Cerebellar nuclear complex (tissue), 1 donor: ENCODE results near the gene RPL13A.
"Not testable (repeated sequence)": the region's sequence is repeated elsewhere in the genome, so short reads cannot be mapped to it uniquely, and the experiment has no call there.

Experiments used
- DNase-seq, 2 experiments: peaks; one replicate each; lab custom pipeline; 2025; lab: John Stamatoyannopoulos, UW

RPL13A gene

DNA sequence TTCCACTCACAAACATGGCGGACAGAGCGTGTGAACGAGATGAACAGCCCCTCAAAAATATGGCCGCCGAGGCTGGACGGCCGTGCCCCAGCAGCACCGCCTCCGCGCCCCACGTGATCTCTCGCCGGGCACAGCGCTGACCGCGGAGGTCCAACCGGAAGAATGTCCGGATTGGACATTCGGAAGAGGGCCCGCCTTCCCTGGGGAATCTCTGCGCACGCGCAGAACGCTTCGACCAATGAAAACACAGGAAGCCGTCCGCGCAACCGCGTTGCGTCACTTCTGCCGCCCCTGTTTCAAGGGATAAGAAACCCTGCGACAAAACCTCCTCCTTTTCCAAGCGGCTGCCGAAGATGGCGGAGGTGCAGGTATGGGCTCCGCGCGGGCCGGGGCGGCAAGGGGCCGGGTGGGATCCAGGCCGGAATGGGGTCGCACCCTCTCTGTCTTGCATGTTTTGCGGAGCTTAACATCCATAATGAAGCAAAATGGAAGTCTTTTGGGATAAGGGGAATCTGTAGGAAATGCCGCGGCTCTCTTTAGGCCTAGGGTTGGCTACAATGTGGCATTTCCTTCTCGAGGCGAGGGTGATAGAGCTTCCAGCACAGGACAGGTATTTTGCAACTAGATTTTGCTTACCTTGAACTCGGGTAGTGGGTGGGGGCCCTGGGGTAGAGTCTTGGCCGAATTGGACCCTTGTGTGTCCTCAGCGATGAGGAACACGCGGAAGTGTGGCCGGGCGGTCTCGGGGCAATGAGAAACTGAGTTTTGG, at the start of gene RPL13A:
RPL13A (plus strand) TSS at position 332 of the 769 bp plus-strand sequence; CDS start at position 354, 22 bp downstream.
- peak; percentile 83 to 98 for DNase-seq

DNA sequence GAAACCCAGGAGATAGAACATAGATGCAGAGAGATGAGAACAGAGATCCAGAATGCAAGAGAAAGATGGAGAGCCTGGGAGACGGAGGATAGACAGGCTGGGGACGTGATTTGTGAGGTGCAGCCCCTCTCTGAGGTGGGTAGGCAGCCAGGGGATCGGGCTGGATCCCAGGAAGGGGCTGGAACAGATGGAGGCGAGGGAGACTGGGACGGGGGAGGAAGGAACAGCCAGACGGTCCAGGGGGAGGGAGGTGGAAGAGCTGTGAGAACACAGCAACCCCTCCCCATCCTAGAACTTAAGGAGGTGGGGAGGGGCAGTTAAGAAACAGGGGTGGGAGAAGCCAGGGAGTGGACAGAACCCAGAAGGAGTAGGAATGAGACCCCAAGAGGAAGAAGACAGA, 49.1 kb upstream of the RPL13A start:
- DNase-seq, result no peak

DNA sequence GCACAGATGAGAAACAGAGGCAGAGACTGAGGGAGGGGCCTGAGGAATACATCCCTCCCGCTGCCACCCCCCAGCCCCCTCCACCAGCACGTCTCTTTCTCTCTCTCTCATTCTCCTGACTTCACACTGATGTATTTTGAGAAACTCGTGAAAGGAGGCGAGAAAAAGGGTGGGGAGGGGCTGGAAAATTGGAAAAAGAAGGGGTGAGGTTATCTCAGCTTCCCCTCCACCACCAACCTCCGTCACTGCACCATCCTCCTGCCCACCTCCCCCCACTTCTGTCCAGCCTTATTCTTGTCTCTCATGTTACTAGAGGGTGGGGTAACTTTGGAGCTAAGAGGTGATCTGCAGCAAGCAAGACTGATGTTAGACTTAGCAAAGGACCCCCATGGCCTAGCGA, 47.6 kb upstream of the RPL13A start:
- DNase-seq, result no peak

DNA sequence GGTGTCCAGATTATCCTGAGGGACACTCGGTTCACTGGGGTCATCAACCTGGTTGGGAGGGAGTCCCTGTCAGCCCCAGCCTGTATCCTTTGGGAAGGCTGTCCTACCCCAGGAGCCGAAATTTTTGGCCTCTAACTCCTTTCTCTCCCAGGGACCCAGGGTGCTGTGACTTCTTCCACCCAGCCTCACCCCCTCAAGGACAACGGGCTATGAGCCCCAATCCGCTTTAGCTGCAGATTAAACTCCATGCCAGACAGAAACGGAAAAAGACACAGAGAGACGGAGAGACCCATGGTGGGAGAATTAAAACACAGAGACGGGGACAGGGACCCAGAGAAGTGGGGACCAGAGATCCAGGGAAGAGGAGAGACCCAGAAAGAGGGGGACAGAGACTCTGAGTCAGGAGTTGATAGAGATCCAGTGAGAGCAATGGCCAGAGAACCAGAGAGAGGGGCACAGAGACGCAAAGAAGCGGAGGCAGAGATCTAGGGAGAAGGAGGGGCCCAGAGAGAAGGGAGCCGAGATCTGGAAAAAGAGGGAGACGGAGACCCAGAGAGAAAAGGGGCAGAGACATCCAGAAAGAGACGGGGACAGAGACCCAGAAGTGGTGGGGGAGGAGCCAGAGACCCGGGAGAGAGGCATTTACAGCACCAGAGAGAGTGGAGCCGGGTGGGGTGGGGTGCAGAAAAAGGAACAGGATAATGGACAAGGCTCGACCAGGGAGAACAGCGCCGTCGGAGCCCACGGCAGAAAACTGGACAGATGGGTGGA, 46.8 kb upstream of the RPL13A start:
- no peak for DNase-seq

DNA sequence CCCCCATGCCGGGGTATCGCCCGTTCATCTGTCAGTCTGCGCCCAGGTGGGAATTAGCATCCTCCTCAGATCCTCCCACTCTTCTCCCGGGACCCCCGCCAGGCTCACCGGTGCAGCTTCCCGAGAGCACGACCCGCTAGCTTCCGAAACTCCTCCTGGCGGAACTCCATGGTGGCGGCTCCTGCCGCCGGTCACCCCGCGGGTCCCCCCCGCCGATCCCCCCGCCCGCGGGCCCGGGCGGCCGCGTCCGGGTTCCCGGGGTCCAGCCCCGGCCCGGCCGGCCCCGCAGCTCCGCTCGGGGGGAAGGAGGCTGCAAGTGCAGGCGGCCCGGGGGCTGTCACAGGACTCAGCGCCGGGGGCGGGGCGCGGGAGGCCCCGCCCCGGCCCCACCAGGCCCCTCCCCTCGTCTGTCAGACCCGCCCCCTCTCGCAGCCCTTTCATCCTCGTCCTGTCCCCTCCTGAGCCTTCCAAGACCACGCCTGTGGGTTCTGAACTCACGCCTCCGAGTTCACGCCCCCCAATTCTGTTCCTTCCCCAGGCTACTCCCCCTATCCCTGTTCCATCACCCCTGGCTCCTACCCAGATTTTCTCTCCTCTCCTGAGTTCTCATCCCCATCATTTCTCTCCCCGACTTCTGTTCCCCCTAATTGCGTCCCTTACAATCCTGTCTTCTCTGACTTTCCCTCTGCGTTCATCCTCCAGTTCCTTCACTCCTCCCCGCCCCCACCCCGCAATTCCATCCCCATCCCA, 46.0 kb upstream of the RPL13A start, which contains the start of gene SLC17A7:
SLC17A7 (minus strand) TSS at position 318 of the 750 bp plus-strand sequence; CDS start at position 170, 148 bp downstream.
- DNase-seq, result peak in 1 of 2 experiments; percentile 30

DNA sequence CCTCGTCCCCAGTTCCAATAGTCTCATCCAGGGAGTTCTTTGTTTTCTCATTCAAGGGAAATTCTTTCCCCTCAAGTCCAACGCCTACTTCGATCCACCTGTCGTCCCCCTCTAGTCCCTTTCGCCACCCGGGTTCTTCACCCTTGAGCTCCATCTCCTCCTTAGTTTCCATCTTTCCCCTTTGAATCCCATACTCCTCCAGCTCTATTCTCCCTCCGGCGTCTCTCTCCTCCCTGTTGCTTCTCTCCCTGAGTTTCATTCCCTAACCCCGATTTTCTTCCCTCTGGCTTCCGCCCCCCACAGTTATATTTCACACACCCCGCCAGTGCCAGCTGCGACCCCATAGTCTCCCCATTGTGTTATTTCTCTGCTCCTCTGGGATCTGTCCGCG, 45.5 kb upstream of the RPL13A start:
- DNase-seq, result no peak

DNA sequence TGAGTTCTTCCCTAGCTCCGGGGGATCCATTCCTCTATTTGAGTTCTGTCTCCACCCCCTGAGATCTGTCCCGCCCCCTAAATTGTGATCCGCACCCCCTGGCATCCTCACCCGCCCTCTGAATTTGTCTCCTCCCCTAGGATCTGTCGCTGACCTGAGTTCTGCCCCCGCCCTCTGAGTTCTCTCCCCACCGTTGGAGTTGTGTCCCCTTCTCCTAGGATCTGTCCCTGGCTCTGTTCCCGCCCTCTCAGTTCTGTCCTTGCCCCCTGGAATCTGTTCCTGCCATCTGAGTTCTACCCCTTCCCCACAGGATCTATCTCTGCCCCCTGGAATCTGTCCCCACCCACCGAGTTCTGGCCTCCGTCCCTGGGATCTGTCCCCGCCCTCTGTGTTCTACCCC, 45.1 kb upstream of the RPL13A start:
- no peak for DNase-seq

DNA sequence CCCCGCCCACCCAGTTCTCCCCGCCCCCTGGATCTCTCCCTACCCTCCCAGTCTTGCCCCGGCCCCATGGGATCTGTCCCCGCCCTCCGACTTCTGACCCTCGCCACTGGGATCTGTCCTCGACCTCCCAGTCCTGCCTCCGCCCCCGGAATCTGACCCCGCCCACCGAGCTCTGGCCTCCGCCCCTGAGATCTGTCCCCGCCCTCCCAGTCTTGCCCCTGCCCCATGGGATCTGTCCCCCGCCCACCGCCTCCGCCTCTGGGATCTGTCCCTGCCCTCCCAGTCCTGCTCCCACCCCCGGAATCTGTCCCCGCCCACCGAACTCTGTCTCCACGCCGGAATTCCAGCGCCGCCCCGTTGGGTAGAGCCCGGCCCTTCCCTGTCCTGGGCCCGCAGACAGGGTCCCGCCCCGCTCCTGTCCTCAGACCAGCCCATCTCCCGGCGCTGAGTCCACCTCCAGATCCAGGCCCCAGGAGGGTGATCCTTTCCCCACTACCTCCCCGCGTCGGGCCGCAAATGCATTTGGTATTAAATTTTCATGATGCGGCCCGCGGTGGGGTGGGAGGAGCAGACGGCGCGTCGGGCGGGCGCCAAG, 44.5 kb upstream of the RPL13A start:
- peak in 1 of 2 experiments; percentile 47 for DNase-seq

DNA sequence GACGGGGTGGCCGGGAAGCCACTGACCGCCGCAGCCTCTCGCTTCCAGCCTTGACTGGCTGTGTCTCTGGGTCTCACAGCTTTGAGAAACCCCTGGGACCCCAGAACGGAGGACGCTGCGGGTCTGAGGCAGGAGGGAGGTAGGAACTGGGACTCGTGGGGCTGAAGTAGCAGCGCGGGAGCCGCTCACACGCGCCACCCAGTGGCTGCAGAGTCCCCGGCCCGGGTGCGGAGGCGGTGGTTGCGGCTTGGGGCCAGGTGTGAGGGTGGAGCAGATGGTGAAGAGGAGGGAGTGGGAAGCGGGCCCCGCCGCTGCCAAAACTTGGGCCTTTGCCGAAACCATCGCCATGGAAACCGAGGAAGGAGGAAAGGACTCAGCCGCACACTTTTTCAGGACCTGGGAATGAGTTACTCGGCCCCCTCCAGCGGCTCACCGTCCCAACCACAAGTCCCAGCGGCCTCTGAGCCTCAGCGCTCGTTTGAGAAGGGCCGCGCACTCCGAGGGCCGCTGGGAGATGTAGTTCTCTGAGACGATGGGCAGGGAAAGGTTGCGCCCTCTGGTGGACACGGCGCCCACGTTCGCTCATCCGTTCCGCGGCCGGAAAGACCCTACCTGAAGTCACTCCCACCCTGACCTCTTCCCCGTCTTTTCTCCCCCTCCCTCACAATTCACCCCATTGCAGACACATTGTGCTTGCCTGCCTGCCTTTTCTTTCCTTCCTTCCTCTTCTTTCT, 43.9 kb upstream of the RPL13A start:
- peak; percentile 97 to 98 for DNase-seq

DNA sequence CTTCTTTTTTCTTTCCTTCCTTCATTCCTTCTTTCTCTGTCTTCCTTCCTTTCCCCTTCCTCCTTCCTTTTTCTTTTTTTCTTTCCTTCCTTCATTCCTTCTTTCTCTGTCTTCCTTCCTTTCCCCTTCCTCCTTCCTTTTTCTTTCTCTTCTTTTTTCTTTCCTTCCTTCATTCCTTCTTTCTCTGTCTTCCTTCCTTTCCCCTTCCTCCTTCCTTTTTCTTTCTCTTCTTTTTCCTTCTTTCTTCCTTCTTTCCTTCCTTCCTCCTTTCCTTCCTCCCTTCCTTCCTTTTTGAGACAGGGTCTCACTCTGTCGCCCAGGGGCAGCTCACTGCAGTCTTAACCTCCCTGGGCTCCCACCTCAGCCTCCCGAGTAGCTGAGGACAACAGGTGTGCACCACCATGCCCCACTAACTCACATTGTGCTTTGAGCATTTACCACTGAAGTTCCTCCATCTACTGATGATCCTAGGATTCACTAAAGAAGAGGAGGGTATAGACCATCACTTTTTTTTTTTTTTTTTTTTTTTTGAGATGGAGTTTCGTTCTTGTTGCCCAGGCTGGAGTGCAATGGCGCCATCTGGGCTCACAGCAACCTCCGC, 43.2 kb upstream of the RPL13A start:
- not testable (repeated sequence) for DNase-seq

DNA sequence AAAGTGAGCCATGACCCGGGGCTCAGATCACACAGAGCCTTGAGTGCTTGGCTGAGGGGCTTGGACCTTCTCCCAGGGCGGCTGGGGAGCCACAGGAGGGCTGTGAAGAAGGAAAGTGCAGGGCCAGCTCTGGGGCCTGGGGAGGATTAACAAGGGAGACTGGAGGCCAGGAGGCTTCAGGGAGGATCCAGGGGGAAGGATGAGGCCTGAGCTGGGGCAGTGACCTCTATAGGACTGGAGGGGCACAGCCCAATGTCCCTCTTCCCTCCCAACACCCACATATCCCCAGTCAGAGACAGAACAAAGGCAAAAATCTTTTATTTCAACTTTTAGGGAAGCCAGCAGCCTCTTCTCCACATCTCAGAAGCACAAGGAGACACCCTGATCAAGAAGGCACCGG, 41.4 kb upstream of the RPL13A start:
- DNase-seq, result no peak

DNA sequence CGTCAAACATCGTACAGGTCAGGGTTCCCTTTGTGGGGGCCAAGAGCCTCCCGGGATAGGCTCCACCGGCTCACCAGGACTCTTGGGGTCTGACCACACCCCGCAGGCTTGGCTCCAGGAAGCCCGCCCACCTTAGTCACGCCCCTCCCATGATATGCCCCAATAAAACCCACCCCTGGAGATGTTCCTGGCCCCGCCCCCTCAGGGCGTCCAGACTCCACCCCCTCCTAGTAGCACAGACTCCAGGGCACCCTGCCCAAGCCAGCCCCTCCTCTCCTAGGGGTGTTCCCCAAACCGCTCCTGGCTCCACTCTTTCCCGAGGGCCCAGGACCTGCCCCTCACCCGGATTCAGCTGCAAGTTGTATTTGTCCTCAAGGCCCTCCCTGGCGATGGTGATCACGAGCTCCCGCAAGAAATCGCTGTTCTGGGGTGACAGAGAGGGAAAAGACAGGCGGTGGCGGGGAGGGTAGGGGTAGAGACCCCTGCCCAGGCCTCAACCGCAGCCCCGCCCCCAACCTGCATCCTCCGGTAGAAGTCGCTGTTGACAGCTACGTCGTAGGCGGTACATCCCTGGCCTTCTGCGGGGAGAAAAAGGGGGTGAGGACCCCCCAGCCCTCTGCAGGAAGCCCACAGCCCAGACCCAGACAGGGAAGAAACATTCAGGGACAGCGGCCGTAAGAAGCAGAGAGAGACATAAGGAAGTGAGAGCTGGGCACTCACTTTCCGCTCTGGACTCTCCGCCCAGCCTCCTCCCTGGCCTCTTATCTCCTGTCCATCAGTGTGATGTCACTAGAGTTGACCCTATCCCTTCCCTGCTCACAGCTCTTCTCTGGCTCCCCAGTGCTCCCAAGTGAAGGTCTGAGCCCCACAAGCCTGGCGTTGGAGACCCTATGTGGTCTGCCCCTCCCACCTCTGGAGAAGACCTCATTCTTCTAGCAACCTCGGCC, 39.6 kb upstream of the RPL13A start:
- no peak for DNase-seq

DNA sequence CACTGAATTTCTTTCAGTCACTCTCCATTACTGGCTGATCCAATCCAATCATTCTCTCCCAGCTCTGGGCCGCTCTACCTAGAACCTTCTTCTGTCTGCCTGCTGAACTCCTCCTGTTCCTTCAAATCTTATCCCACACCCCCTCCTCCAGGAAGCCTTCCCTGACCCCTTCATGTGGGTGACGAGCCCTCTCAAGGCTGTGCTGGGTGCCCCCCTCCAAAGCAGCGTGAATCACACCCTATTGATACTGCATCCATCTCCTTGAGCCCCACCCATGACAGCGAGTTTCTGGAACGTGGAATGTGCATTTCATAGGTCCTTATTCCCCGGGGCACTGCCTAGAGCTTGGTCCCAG, 39.0 kb upstream of the RPL13A start:
- no peak for DNase-seq

DNA sequence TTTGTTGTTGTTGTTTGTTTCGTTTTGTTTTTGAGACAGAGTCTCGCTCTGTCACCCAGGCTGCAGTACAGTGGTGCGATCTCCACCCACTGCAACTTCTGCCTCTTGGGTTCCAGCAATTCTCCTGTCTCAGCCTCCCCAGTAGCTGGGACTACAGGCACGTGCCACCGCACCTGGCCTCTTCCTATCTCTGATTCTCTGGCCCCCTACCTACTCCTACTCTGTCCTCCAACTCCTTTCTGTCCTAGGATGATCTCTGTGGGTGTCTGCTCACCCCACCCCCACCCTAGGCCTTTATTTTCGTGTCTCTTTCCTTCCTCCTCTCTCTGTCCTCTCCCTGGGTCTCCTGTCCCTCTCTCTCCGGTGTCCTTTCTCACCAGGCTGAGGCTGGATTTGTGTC, 37.0 kb upstream of the RPL13A start:
- DNase-seq, result no peak

DNA sequence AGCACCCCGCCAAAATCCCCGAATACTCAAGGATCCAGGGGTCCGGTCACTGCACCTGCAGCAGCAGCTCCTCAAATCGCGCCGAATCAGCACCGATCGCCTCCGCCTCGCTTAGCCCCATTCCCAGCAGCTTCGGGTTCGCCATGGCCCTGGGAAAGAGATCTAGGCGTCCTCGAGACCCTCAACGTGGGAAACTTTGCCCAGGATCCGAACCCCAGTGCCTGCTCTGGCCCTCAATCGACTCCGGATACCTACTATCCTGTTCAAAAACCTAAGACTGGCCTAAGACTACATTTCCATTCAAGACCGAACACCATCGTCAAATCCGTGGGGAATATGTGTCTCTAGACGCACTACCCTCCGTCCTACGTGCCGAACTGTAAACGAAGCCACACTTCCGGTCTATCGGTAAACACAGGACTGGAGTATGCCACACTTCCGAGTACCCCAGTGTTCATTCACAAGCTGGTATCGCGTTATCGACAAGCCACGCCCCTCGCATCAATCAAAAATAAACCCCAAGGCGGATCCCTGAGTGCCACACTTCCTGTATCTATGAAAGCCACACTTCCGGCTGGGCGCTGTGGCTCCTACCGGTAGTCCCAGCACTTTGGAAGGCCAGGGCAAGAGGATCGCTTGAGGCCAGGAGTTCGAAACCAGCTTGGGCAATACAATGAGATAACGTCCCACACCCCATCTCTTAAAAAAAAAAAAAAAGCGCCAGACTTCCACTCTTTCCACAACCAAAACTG, 35.8 kb upstream of the RPL13A start, which contains the start of gene PIH1D1:
PIH1D1 (minus strand) TSS at position 385 of the 752 bp plus-strand sequence; CDS start at position 145, 240 bp downstream.
- DNase-seq, result peak; percentile 95 to 96

DNA sequence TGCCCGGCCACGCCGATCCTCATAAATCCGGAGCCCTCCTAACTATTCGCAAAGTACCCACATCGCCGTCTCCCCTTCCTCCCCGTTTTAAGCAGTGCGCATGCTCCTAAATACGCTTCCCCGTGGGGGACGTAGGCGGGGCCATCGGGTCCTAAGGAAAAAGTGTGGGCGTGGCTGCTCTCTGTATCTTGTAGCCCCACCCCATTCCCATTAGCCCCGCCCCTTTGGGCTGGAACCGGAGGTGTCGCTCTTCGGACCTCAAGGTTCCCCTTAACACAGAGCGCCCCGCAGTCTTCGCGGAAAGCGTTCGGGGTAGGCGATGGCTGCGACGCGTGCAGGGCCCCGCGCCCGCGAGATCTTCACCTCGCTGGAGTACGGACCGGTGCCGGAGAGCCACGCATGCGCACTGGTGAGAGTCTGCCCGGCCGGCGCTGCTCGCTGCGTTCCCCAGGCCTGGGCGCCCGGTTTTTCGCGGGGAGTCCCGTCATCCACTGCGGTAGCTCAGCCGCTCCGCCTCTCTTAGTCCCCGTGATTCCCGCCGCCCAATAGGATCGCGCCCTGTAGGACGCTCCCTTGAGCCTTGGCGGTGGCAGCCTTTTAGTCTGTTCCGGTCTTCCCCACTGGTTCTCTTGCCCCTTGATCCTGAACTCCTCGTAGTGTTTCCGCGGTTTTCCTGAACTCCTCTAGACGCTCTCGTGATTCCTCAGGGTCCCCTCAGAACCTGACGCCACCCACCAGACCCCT, 34.2 kb upstream of the RPL13A start, which contains the start of gene ALDH16A1:
ALDH16A1 (plus strand) TSS at position 213 of the 744 bp plus-strand sequence; CDS start at position 320, 107 bp downstream.
- peak; percentile 79 to 95 for DNase-seq

DNA sequence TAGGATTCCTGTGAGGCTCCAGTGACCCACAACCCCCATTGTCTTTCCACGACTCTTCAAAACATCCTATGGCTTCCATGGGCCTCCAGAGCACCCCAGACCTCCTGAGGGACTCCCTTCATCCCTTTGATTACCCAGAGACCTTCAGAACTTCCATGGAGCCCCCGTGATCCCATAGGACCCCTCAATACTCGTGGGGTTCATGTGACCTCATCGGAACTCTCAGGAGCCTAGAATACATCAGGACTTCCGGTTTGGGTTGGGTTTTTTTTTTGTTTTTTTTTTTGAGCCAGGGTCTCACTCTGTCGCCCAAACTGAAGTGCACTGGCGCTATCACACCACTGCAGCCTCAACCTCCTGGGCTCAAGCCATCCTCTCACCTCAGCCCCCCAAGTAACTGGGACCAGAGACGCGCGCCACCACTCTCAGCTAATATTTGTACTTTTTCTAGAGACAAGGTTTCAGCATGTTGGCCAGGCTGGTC, 33.6 kb upstream of the RPL13A start:
- DNase-seq, result no peak

DNA sequence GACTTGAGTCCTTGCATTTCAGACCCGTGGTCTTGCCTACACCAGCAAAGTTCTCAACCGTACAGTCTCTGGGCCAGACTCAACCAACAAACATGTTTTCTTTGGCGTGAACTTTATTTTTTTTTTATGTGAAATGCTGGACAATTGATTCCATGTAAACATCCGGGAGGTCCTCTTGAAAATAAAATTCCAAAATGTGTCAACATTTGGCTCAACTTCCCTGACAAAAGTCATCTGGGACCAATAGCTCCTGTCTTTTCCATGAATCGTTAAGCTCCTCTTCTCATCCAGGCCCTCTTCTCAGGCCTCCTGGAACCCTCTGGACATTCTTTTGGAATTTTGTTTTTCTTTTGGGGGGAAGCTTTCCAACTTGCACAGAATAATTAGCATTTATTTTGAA, 31.6 kb upstream of the RPL13A start:
- no peak for DNase-seq
